Neural progenitor cell (in vitro differentiated cells): Measurements from ENCODE around the gene TMEM247.

Source experiments
- EZH2 ChIP-seq: fragments of 200-600 bp; sonication (generic); IDR thresholded peaks from 2 replicates; pipeline ENCODE4 v1.6.1; 2017; ENCODE audit warnings: antibody characterized with exemption, mild to moderate bottlenecking, moderate library complexity
- TF ChIP-seq, protein P1 (sequence below): fragments of 200-600 bp; sonication (generic); IDR thresholded peaks from 2 replicates; pipeline ENCODE4 v1.5.1; 2017; ENCODE audit warnings: antibody characterized with exemption, mild to moderate bottlenecking

DNA sequence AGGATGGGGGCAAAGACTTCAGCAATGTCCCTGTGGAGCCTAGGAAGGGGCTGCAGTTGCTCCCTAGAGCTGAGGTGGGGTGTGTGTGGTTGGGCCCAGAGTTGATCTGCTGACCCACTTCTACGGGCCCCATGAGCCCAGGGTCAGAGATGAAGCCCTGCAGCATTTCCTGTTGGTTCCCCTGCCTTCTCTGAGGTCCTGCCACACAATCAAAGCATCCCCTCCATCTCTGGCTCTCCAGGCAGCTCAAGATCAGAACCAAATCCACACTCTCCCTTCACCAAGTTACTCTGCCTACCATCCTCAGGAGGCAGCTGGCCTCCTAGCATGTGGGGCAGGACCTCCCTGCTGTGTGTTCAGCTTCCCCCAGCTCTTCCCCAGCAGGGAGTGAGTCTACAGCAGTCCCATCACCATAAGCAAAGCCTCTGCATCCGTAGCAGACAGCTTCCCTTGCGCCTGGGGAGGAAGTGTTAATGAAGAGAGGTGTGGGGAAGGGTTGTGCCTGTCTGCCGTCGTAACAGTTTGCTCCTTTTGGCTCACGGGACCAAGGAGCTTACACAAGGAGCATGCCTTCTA lies 26.9 kb downstream of the TMEM247 start:
- no peak for TF ChIP-seq EZH2
- TF ChIP-seq, protein P1, sequence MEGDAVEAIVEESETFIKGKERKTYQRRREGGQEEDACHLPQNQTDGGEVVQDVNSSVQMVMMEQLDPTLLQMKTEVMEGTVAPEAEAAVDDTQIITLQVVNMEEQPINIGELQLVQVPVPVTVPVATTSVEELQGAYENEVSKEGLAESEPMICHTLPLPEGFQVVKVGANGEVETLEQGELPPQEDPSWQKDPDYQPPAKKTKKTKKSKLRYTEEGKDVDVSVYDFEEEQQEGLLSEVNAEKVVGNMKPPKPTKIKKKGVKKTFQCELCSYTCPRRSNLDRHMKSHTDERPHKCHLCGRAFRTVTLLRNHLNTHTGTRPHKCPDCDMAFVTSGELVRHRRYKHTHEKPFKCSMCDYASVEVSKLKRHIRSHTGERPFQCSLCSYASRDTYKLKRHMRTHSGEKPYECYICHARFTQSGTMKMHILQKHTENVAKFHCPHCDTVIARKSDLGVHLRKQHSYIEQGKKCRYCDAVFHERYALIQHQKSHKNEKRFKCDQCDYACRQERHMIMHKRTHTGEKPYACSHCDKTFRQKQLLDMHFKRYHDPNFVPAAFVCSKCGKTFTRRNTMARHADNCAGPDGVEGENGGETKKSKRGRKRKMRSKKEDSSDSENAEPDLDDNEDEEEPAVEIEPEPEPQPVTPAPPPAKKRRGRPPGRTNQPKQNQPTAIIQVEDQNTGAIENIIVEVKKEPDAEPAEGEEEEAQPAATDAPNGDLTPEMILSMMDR: no peak
